ENCODE measurements around the gene NTNG1.
"Not testable (repeated sequence)": the region's sequence is repeated elsewhere in the genome, so short reads cannot be mapped to it uniquely, and the experiment has no call there.

GRCh38 chr1:107093395-107093794, 47.4 kb upstream of the NTNG1 start:
- TF ChIP-seq CTCF (IDR thresholded peaks at IDR 0.05; ENCODE audit: control extremely low read depth in 1 of 3, insufficient read depth in 1 of 3, low read depth in 1 of 3, low read length in 3 of 3); YY1 (IDR thresholded peaks at IDR 0.05; ENCODE audit: low read depth, low read length); POLR2AphosphoS5 (IDR thresholded peaks at IDR 0.05; ENCODE audit: low read depth, low read length); TBP (IDR thresholded peaks at IDR 0.05; ENCODE audit: low read depth, low read length); RAD21 (IDR thresholded peaks at IDR 0.05 in 1 of 2, conservative IDR thresholded peaks at IDR 0.05 in 1 of 2; ENCODE audit: low read depth in 2 of 2, low read length in 2 of 2); TCF12 (IDR thresholded peaks at IDR 0.05; ENCODE audit: low read depth, low read length); CEBPB (IDR thresholded peaks at IDR 0.05; ENCODE audit: low read depth, low read length); FOSL1 (IDR thresholded peaks at IDR 0.05; ENCODE audit: insufficient read depth, low read depth, low read length); BRCA1 (IDR thresholded peaks at IDR 0.05; ENCODE audit: low read depth, low read length); POLR2A (IDR thresholded peaks at IDR 0.05; ENCODE audit: control extremely low read depth in 1 of 2, low read depth in 2 of 2, low read length in 2 of 2); USF2 (IDR thresholded peaks at IDR 0.05; ENCODE audit: low read length); KDM5A (IDR thresholded peaks at IDR 0.05; ENCODE audit: low read length): not testable (repeated sequence)
